ENCODE measurements around the gene ERICH2. TPM values are rescaled to one million over a fixed set of nuclear protein-coding genes. Genes with fewer than 3 reads are reported as not detected.

The ERICH2 gene, protein sequence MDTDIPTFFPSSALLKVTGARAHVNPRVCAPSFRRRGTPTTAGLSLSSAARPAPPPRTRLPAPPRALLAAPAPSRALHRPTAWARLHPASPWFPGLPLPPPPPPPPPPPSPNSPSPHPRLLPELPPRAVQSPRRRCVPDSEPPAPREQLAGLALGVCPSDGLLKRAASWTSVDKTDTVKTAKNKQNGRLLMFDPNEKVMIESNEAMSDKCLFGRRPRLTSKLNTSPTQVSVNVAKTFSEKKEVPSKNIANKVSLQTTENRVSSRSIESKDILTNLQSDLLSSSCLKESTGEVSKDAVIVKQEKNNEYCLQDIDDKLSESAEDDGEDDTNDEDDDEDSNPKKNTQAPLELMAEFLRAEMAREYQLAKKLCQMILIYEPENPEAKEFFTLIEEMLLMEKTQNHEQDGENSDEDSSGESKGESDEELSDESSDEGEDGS
- 2.1 to 2.6 TPM in 2 of 3 replicates, not detected in the other for total RNA-seq
- long read RNA-seq, partial matches to known transcripts = 2 of 2 reads
- long read RNA-seq, other reads (novel, unspliced or antisense) = 0 of 2 reads

DNA sequence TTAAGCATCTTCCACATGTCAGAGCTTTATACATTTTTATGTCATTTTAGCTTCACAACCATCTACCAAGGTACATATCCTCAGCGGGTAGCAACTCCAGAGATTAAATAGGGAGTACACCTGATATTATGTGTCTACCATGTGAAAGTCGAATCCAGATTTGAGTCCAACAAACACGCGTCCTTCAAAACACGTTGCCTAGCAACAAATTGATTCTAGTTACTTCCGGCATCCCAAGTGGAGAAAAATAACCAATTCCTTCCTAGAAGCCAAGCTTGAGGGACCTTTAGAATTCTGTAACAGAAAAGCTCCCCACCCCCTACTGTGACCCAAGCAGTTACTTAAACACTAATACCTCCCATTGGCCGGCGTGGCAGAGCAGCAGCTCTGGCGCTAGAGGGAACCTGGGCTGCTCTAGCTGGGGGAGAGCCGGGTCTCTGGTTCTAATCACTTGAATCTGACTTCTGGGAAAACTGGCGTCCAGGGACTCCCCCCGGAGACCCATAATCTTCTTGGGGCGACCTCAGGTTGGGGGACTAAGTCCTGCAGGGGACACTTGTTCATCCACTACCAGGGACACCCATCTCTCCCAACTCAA is at the start of gene ERICH2:
ERICH2 (plus strand) TSS at position 371 of the 598 bp plus-strand sequence. CDS start 304 bp downstream, outside the sequence.
- peaks cover 12% of the 10 kb centered on the region for H3K4me1 Mint-ChIP-seq (ENCODE audit: low read depth)
- no peaks in the 10 kb centered on the region for H3K9me3 Mint-ChIP-seq (ENCODE audit: low read depth)
- H3K27ac Mint-ChIP-seq (ENCODE audit: unreplicated experiment) = peak within 1 kb of the TSS; percentile 81
- TF ChIP-seq, protein P1, sequence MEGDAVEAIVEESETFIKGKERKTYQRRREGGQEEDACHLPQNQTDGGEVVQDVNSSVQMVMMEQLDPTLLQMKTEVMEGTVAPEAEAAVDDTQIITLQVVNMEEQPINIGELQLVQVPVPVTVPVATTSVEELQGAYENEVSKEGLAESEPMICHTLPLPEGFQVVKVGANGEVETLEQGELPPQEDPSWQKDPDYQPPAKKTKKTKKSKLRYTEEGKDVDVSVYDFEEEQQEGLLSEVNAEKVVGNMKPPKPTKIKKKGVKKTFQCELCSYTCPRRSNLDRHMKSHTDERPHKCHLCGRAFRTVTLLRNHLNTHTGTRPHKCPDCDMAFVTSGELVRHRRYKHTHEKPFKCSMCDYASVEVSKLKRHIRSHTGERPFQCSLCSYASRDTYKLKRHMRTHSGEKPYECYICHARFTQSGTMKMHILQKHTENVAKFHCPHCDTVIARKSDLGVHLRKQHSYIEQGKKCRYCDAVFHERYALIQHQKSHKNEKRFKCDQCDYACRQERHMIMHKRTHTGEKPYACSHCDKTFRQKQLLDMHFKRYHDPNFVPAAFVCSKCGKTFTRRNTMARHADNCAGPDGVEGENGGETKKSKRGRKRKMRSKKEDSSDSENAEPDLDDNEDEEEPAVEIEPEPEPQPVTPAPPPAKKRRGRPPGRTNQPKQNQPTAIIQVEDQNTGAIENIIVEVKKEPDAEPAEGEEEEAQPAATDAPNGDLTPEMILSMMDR (IDR thresholded peaks at IDR 0.05) = peak; percentile 57
- peaks cover 19% of the 10 kb centered on the region for H3K27me3 Mint-ChIP-seq (ENCODE audit: low read depth)
- peaks cover 2% of the 10 kb centered on the region for H3K36me3 Mint-ChIP-seq (ENCODE audit: low read depth)
- no peak for DNase-seq (ENCODE audit: low spot score)
- peak within 1 kb of the TSS; percentile 88 for H3K4me3 Mint-ChIP-seq (ENCODE audit: unreplicated experiment)

GRCh38 chr2:170721678-170722077 is 48.5 kb upstream of the ERICH2 start:
- TF ChIP-seq, protein P1 (IDR thresholded peaks at IDR 0.05) = no peak
- peaks cover 58% of the 10 kb centered on the region for H3K27me3 Mint-ChIP-seq (ENCODE audit: low read depth)
- no peak overlapping the region for H3K4me3 Mint-ChIP-seq (ENCODE audit: unreplicated experiment)
- H3K36me3 Mint-ChIP-seq (ENCODE audit: low read depth) = peaks cover 1% of the 10 kb centered on the region
- peaks cover 6% of the 10 kb centered on the region for H3K4me1 Mint-ChIP-seq (ENCODE audit: low read depth)
- no peak for DNase-seq (ENCODE audit: low spot score)
- no peak overlapping the region for H3K27ac Mint-ChIP-seq (ENCODE audit: unreplicated experiment)
- H3K9me3 Mint-ChIP-seq (ENCODE audit: low read depth) = no peaks in the 10 kb centered on the region

- TF ChIP-seq, protein P1 (IDR thresholded peaks at IDR 0.05) = no peak
- no peak for DNase-seq (ENCODE audit: low spot score)
- peaks cover 57% of the 10 kb centered on the region for H3K27me3 Mint-ChIP-seq (ENCODE audit: low read depth)
- no peak overlapping the region for H3K27ac Mint-ChIP-seq (ENCODE audit: unreplicated experiment)
- H3K36me3 Mint-ChIP-seq (ENCODE audit: low read depth) = peaks cover 1% of the 10 kb centered on the region
- H3K9me3 Mint-ChIP-seq (ENCODE audit: low read depth) = no peaks in the 10 kb centered on the region
- H3K4me1 Mint-ChIP-seq (ENCODE audit: low read depth) = peaks cover 3% of the 10 kb centered on the region
- H3K4me3 Mint-ChIP-seq (ENCODE audit: unreplicated experiment) = no peak overlapping the region
Measured at GRCh38 chr2:170722301-170722700, 47.9 kb upstream of the ERICH2 start.

DNA sequence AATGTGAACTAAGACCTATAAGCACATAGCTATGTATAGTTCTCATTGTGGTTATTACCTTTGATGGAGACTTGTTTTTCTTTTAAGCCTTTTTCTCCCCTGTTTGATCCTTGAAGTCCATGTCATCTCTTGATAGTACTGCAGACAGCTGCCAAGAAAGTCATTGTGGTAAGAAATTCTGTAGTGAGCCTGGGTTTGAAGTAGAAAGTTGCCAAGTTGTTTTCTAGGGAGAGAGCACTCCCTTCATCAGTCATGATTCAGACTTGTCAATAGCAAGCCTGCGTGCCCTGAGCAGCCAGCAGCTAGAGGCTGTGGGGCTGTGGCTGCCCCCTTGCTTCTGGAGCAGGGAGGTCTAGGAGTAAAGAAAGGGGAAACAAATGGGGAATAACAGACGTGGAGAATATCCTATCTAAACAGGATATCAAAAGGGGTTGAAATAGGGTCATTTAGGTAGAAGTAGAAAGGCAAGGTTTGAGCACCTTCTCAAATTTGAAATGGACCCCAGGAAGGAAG is 46.7 kb upstream of the ERICH2 start:
- peaks cover 1% of the 10 kb centered on the region for H3K9me3 Mint-ChIP-seq (ENCODE audit: low read depth)
- peaks cover 53% of the 10 kb centered on the region for H3K27me3 Mint-ChIP-seq (ENCODE audit: low read depth)
- TF ChIP-seq, protein P1 (IDR thresholded peaks at IDR 0.05) = no peak
- DNase-seq (ENCODE audit: low spot score) = no peak
- H3K4me1 Mint-ChIP-seq (ENCODE audit: low read depth) = no peaks in the 10 kb centered on the region
- peaks cover 1% of the 10 kb centered on the region for H3K36me3 Mint-ChIP-seq (ENCODE audit: low read depth)
- no peak overlapping the region for H3K4me3 Mint-ChIP-seq (ENCODE audit: unreplicated experiment)
- H3K27ac Mint-ChIP-seq (ENCODE audit: unreplicated experiment) = no peak overlapping the region

Measured in chondrocyte (in vitro differentiated cells).